K562 (cell line): ENCODE results near the gene UBE3B. TPM values are rescaled to one million over a fixed set of nuclear protein-coding genes. Genes with fewer than 3 reads are reported as not detected.

Experiments
- ATAC-seq: fragments of 200-7000 bp; cut with Tn5 transposase; 3 replicates; pipeline ENCODE4 v1.9.1; 2020; ENCODE audit warnings: moderate library complexity
- BruUV-seq: library from RNA; stranded (reverse); fragments of 400-500 nt; replicated peaks from 2 replicates; lab custom pipeline; 2021; lab: Mats Ljungman, UMichigan
- CTCF ChIA-PET: fragments of 300-600 bp; formaldehyde crosslinking; extraction: SDS; loops from one replicate; lab custom pipeline; 2021; ENCODE audit warnings: low intra/inter-chr PET ratio; lab: Yijun Ruan, JAX
- POLR2A ChIA-PET: fragments of 300-600, 350-650 bp; sonication (Branson Sonifier 250); formaldehyde crosslinking; extraction: SDS; loops from one replicate; lab custom pipeline; 2021; ENCODE audit warnings: antibody characterized with exemption, inconsistent platforms; lab: Yijun Ruan, JAX
- DNase-seq, 4 experiments: peaks; one replicate each; pipeline versions ENCODE4 v3.0.0 to v3.0.0-alpha.2; 2011 to 2018; ENCODE audit warnings: low spot score in 3 of 4, mixed read lengths in 3 of 4; ENCODE audit errors: extremely low read depth in 1 of 4
- FAIRE-seq: peaks from 2 replicates; lab custom pipeline; 2011; peaks lifted over from hg19 to GRCh38; lab: Jason Lieb, UNC
- H2AFZ ChIP-seq: 2 replicates; pipeline ENCODE4 v1.6.0; 2011; ENCODE audit warnings: low read depth, low read length, control low read depth, inconsistent platforms
- H3K27ac ChIP-seq: fragments of 200-600 bp; 3 replicates; pipeline ENCODE4 v1.8.0; 2011; ENCODE audit warnings: low read depth, mild to moderate bottlenecking, control low read depth, inconsistent platforms, low read length, moderate library complexity, mixed read lengths; ENCODE audit errors: extremely low read depth
- H3K27me3 ChIP-seq, 2 experiments: fragments of 300-600 bp in 1 of 2; 2 replicates in 1 of 2; 3 replicates in 1 of 2; pipeline versions ENCODE4 v1.6.0 to v1.8.0; 2011; ENCODE audit warnings: inconsistent platforms in 2 of 2, low read length in 2 of 2, mild to moderate bottlenecking in 1 of 2, mixed read lengths in 1 of 2, moderate library complexity in 1 of 2; ENCODE audit not compliant: control insufficient read depth in 2 of 2, insufficient read depth in 2 of 2
- H3K36me3 ChIP-seq: fragments of 300-600 bp; 3 replicates; pipeline ENCODE4 v1.8.0; 2011; ENCODE audit warnings: mild to moderate bottlenecking, low read length, inconsistent platforms; ENCODE audit not compliant: control insufficient read depth, insufficient read depth
- H3K4me1 ChIP-seq, 2 experiments: fragments of 200-600 bp in 1 of 2; replicated peaks in 1 of 2; 2 replicates in 1 of 2; 3 replicates in 1 of 2; pipeline versions ENCODE4 v1.5.1 to v1.8.0; 2011; ENCODE audit warnings: inconsistent platforms in 2 of 2, low read length in 2 of 2, mild to moderate bottlenecking in 1 of 2, mixed read lengths in 1 of 2, moderate library complexity in 1 of 2; ENCODE audit not compliant: control insufficient read depth in 2 of 2, insufficient read depth in 2 of 2
- H3K4me2 ChIP-seq: 2 replicates; pipeline ENCODE4 v1.6.1; 2011; ENCODE audit warnings: low read length, control low read depth, inconsistent platforms, mixed read lengths; ENCODE audit not compliant: insufficient read depth
- H3K4me3 ChIP-seq: fragments of 200-600 bp; sonication (generic), shearing (Covaris generic); 2 replicates; pipeline ENCODE4 v1.5.1; 2016; ENCODE audit warnings: control low read depth, inconsistent platforms
- H3K79me2 ChIP-seq: fragments of 200-600 bp; 3 replicates; pipeline ENCODE4 v1.8.0; 2011; ENCODE audit warnings: low read length, inconsistent platforms; ENCODE audit not compliant: control insufficient read depth, insufficient read depth
- H3K9ac ChIP-seq, 2 experiments: 2 replicates each; pipeline versions ENCODE4 v1.6.0 to v1.6.1; 2011; ENCODE audit warnings: low read depth in 2 of 2, low read length in 2 of 2, control low read depth in 1 of 2, inconsistent platforms in 1 of 2, mild to moderate bottlenecking in 1 of 2, mixed read lengths in 1 of 2; ENCODE audit not compliant: insufficient read depth in 1 of 2
- H3K9me1 ChIP-seq: one replicate; pipeline ENCODE4 v1.6.0; 2011; ENCODE audit warnings: inconsistent platforms, mild to moderate bottlenecking, low read length, moderate library complexity; ENCODE audit not compliant: control insufficient read depth, insufficient read depth
- H3K9me3 ChIP-seq: replicated peaks from 2 replicates; pipeline ENCODE4 v1.5.1; 2011; ENCODE audit warnings: low read depth, low read length, inconsistent platforms; ENCODE audit not compliant: control insufficient read depth, insufficient read depth
- H4K20me1 ChIP-seq: replicated peaks from 2 replicates; pipeline ENCODE4 v1.6.1; 2011; ENCODE audit warnings: low read length, inconsistent platforms, mixed read lengths; ENCODE audit not compliant: control insufficient read depth, insufficient read depth
- ARID2 ChIP-seq: fragments of 450-650 bp; IDR thresholded peaks from 2 replicates; pipeline ENCODE4 v1.6.1; 2017; ENCODE audit warnings: antibody characterized with exemption, mild to moderate bottlenecking
- ARNT ChIP-seq, 2 experiments: fragments of 450-650 bp; IDR thresholded peaks; 2 replicates each; pipeline ENCODE4 v1.6.1; 2016; ENCODE audit warnings: mild to moderate bottlenecking in 1 of 2
- BRCA1 ChIP-seq, 2 experiments: fragments of 450-650 bp in 1 of 2; sonication (generic) in 1 of 2; formaldehyde crosslinking in 1 of 2; IDR thresholded peaks; 2 replicates each; pipeline versions ENCODE4 v1.5.0 to v1.6.1; 2017 to 2020; ENCODE audit warnings: mild to moderate bottlenecking in 1 of 2, missing genetic modification reagents in 1 of 2
- MTA1 ChIP-seq: fragments of 450-650 bp; IDR thresholded peaks from 2 replicates; pipeline ENCODE4 v1.6.1; 2017; ENCODE audit warnings: borderline replicate concordance
- NFATC3 ChIP-seq: fragments of 450-650 bp; IDR thresholded peaks from 2 replicates; pipeline ENCODE4 v1.6.1; 2017; ENCODE audit warnings: mild to moderate bottlenecking
- SP2 ChIP-seq: IDR thresholded peaks from 2 replicates; pipeline ENCODE4 v1.6.1; 2011; ENCODE audit warnings: mild to moderate bottlenecking, low read depth, low read length, moderate library complexity; ENCODE audit not compliant: poor library complexity, severe bottlenecking; ENCODE audit errors: extremely low read depth
- TCF3 ChIP-seq: sonication (generic); formaldehyde crosslinking; IDR thresholded peaks from 2 replicates; pipeline ENCODE4 v1.4.0; 2020; ENCODE audit warnings: mild to moderate bottlenecking, missing genetic modification reagents
- TCF7L2 ChIP-seq: fragments of 150-350 bp; IDR thresholded peaks from 2 replicates; pipeline ENCODE4 v1.6.1; 2016; ENCODE audit warnings: low read depth, mild to moderate bottlenecking, low read length, moderate library complexity
- ZKSCAN1 ChIP-seq: fragments of 150-350 bp; IDR thresholded peaks from 2 replicates; pipeline ENCODE4 v1.6.1; 2016; ENCODE audit warnings: low read depth, low read length
- ZNF124 ChIP-seq: sonication (generic); formaldehyde crosslinking; IDR thresholded peaks from 2 replicates; pipeline ENCODE4 v1.8.1; 2022; ENCODE audit warnings: missing genetic modification reagents
- ZNF764 ChIP-seq: fragments of 250-450 bp; sonication (Bioruptor Pico); IDR thresholded peaks from 2 replicates; pipeline ENCODE4 v1.4.0; 2020; ENCODE audit warnings: low read depth, mild to moderate bottlenecking, moderate library complexity
- WGBS: fragments of 100-300 bp; shearing (Covaris generic); methylation state at CpG from one replicate; pipeline ENCODE4 v1.1.6; 2016; ENCODE audit warnings: low coverage, mixed read lengths; ENCODE audit not compliant: insufficient coverage; ENCODE audit errors: missing lambda C conversion rate; 5-methylcytosine and 5-hydroxymethylcytosine counted together
- in situ Hi-C: fragments of 300-500 bp; cut with MboI; formaldehyde crosslinking; loops from 4 replicates; pipeline ENCODE4 v1.15.0; 2018; ENCODE audit warnings: inconsistent platforms, mixed read lengths
- intact Hi-C: fragments of 100-400 bp; cut with micrococcal nuclease; formaldehyde crosslinking; loops from 2 replicates; pipeline ENCODE4 v1.14.2; 2022
- polyA plus RNA-seq, 8 experiments: library from polyadenylated mRNA; depleted of rRNA in 4 of 8; stranded (reverse) in 5 of 8; unstranded in 3 of 8; fragments of >200 nt; fragmentation: Nextera tagmentation in 2 of 8; fragmentation: Illumina TruSeq in 1 of 8; extraction: Ambion mirVana in 2 of 8; extraction: Trizol in 1 of 8; gene quantifications; 2 replicates each; pipeline versions ENCODE4 v1.2.1 to v1.2.3, GENCODE V29; 2011 to 2014; ENCODE audit warnings: inconsistent platforms in 1 of 8, missing spikeins in 1 of 8
- total RNA-seq, 7 experiments: library from RNA; depleted of rRNA in 6 of 7; stranded (reverse); fragments of >200 nt in 6 of 7; fragmentation: Illumina TruSeq in 2 of 7; extraction: Trizol in 2 of 7; gene quantifications; 2 replicates each; pipeline versions ENCODE4 v1.2.1 to v1.2.3, GENCODE V29; 2011 to 2021; ENCODE audit warnings: low replicate concordance in 1 of 7
- TF ChIP-seq, protein P1 (sequence below): fragments of 450-650 bp; IDR thresholded peaks from 2 replicates; pipeline ENCODE4 v1.6.1; 2016; ENCODE audit warnings: antibody characterized with exemption
- TF ChIP-seq, protein P2 (sequence below): fragments of 450-650 bp; formaldehyde crosslinking; conservative IDR thresholded peaks from 2 replicates; pipeline ENCODE4 v1.4.0; 2022; ENCODE audit warnings: mild to moderate bottlenecking, missing genetic modification characterization

UBE3B gene
- total and polyA plus RNA-seq, 9 of the 15 experiments (the other 6 are each of a cell fraction or from before 2014, with no cell fraction given), result 7.6 to 23.6 (median 15.5) TPM

DNA sequence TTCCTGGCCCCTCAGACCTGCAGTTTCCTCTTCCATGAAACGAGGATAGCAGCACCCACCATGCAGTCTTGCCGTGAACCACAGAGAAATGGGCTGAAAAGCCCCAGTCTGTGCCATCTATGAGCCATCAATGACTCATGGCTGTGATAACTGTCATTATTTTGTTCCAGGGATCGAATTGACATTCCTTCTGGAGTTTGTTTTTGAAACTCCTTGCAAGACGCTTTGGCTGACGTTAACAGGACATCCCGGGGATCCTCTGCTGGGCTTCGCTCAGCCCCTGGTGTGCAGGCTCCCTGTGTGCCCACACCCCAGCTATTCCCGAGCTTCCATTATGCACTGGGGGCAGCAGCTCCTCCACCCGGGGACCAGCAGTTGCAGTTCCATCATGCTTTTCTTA lies 62.1 kb downstream of the UBE3B start:
- ChIA-PET CTCF (no interaction called here), POLR2A (no interaction called here)
- no peak overlapping the region for H3K27ac ChIP-seq
- peaks cover 3% of the 10 kb centered on the region; the same call in 1 of the 2 replicates for H3K9me3 ChIP-seq
- FAIRE-seq (no peak), DNase-seq (no peak), ATAC-seq (no peak)
- no peaks in the 10 kb centered on the region for H3K79me2 ChIP-seq
- no peak overlapping the region for H3K4me3 ChIP-seq
- in situ Hi-C loops (no loop called here), intact Hi-C loops (no loop called here)
- H3K36me3 ChIP-seq, result no peaks in the 10 kb centered on the region
- H3K9ac ChIP-seq, result no peak overlapping the region
- H3K27me3 ChIP-seq, result peaks cover 43 to 74% of the 10 kb centered on the region in 2 experiments
- TF ChIP-seq NFATC3 (no peak), MTA1 (no peak), ARID2 (no peak), ZNF124 (CRISPR knock-in tag) (no peak), BRCA1 (IDR thresholded peaks at IDR 0.05) (no peak), BRCA1 (CRISPR knock-in tag; IDR thresholded peaks at IDR 0.05) (no peak), ZNF764 (CRISPR knock-in tag) (no peak), ARNT (IDR thresholded peaks at IDR 0.05) (no peak), TCF7L2 (no peak), ZKSCAN1 (no peak), SP2 (no peak), TCF3 (CRISPR knock-in tag) (no peak)
- TF ChIP-seq, protein P1, sequence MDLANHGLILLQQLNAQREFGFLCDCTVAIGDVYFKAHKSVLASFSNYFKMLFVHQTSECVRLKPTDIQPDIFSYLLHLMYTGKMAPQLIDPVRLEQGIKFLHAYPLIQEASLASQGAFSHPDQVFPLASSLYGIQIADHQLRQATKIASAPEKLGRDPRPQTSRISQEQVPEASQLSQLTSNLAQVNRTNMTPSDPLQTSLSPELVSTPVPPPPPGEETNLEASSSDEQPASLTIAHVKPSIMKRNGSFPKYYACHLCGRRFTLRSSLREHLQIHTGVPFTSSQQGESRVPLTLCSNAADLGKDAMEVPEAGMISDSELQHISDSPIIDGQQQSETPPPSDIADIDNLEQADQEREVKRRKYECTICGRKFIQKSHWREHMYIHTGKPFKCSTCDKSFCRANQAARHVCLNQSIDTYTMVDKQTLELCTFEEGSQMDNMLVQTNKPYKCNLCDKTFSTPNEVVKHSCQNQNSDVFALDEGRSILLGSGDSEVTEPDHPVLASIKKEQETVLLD, result no peak
- TF ChIP-seq, protein P2, sequence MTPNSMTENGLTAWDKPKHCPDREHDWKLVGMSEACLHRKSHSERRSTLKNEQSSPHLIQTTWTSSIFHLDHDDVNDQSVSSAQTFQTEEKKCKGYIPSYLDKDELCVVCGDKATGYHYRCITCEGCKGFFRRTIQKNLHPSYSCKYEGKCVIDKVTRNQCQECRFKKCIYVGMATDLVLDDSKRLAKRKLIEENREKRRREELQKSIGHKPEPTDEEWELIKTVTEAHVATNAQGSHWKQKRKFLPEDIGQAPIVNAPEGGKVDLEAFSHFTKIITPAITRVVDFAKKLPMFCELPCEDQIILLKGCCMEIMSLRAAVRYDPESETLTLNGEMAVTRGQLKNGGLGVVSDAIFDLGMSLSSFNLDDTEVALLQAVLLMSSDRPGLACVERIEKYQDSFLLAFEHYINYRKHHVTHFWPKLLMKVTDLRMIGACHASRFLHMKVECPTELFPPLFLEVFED (CRISPR knock-in tag), result no peak
- H3K4me1 ChIP-seq, result no peaks in the 10 kb centered on the region; a peak in 1 of 5 replicates
- H2AFZ ChIP-seq, result no peak overlapping the region
- 3% methylated on average over 9 of the region's 9 CpGs for WGBS
- no TSS peak for BruUV-seq
- no peak overlapping the region for H3K4me2 ChIP-seq
- no peaks in the 10 kb centered on the region for H3K9me1 ChIP-seq
- peaks cover 12% of the 10 kb centered on the region; the same call in 1 of the 2 replicates for H4K20me1 ChIP-seq
